BJ (cell line): Measurements from ENCODE around the gene MSL1. TPM values are rescaled to one million over a fixed set of nuclear protein-coding genes. Genes with fewer than 3 reads are reported as not detected.

ENCODE experiments used
- CTCF ChIA-PET: fragments of 350-600 bp; formaldehyde crosslinking; extraction: SDS; loops from one replicate; lab custom pipeline; 2021; ENCODE audit warnings: antibody characterized with exemption, inconsistent platforms; lab: Yijun Ruan, JAX
- POLR2A ChIA-PET: fragments of 300-600 bp; sonication (Branson Sonifier 250); formaldehyde crosslinking; extraction: SDS; loops from one replicate; lab custom pipeline; 2021; ENCODE audit warnings: antibody characterized with exemption; lab: Charles Lee
- DNase-seq: peaks from one replicate; pipeline ENCODE4 v3.0.0-alpha.2; 2011; ENCODE audit warnings: low read depth
- H3K27me3 ChIP-seq: 2 replicates; pipeline ENCODE4 v1.6.0; 2011; ENCODE audit warnings: low read length; ENCODE audit not compliant: control insufficient read depth, insufficient read depth
- H3K36me3 ChIP-seq: 2 replicates; pipeline ENCODE4 v1.5.1; 2011; ENCODE audit warnings: low read length; ENCODE audit not compliant: control insufficient read depth, insufficient read depth
- H3K4me3 ChIP-seq: 2 replicates; pipeline ENCODE4 v1.5.1; 2011; ENCODE audit warnings: low read depth, mild to moderate bottlenecking, control low read depth, low read length
- CTCF ChIP-seq: IDR thresholded peaks from 2 replicates; pipeline ENCODE4 v1.5.1; 2011; ENCODE audit warnings: low read depth, mild to moderate bottlenecking, control low read depth, inconsistent platforms, low read length, moderate library complexity; ENCODE audit not compliant: insufficient read depth
- polyA plus RNA-seq: library from polyadenylated mRNA; depleted of rRNA; stranded (reverse); fragments of >200 nt; gene quantifications from 2 replicates; pipeline ENCODE4 v1.2.3, GENCODE V29; 2011

The MSL1 gene
- polyA plus RNA-seq, 1 experiment, result 36.7 TPM

- Histone ChIP-seq H3K36me3 (peaks cover 7% of the 10 kb centered on the region), H3K4me3 (no peak overlapping the region), H3K27me3 (no peaks in the 10 kb centered on the region)
- ChIA-PET POLR2A (no interaction called here), CTCF (interaction anchor here (1.0 to 2.5 kb wide), 2 partner anchors 18 kb away, joined by 3 to 10 read pairs; no protein-coding TSS in a partner anchor)
- DNase-seq, result no peak
- no peak for TF ChIP-seq CTCF
Observed at GRCh38 chr17:40150276-40150675, 28.5 kb downstream of the MSL1 start.

GRCh38 chr17:40151414-40151963 is 29.7 kb downstream of the MSL1 start:
- Histone ChIP-seq H3K27me3 (no peaks in the 10 kb centered on the region), H3K4me3 (no peak overlapping the region), H3K36me3 (peaks cover 8% of the 10 kb centered on the region)
- no peak for TF ChIP-seq CTCF
- ChIA-PET CTCF (interaction anchor here (0.7 to 1.2 kb wide), 4 partner anchors 8 to 65 kb away, joined by 3 read pairs; no protein-coding TSS in a partner anchor), POLR2A (no interaction called here)
- no peak for DNase-seq

- DNase-seq, result no peak
- CTCF ChIA-PET, result interaction anchor here (0.6 to 1.7 kb wide), 2 partner anchors 27 to 159 kb away, joined by 4 to 5 read pairs; no protein-coding TSS in a partner anchor
- H3K36me3 ChIP-seq, result peaks cover 5% of the 10 kb centered on the region
- no peak for TF ChIP-seq CTCF
- no peaks in the 10 kb centered on the region for H3K27me3 ChIP-seq
- no peak overlapping the region for H3K4me3 ChIP-seq
- POLR2A ChIA-PET, result no interaction called here
Observed at GRCh38 chr17:40153603-40154236, 31.9 kb downstream of the MSL1 start.

- peaks cover 10% of the 10 kb centered on the region for H3K36me3 ChIP-seq
- TF ChIP-seq CTCF, result no peak
- H3K27me3 ChIP-seq, result no peaks in the 10 kb centered on the region
- POLR2A ChIA-PET, result no interaction called here
- CTCF ChIA-PET, result interaction anchor here (0.6 to 1.9 kb wide), 5 partner anchors 9 to 81 kb away, joined by 3 to 13 read pairs (median 4); no protein-coding TSS in a partner anchor
- no peak overlapping the region for H3K4me3 ChIP-seq
- no peak for DNase-seq
Observed at GRCh38 chr17:40157973-40158372, 36.2 kb downstream of the MSL1 start.

GRCh38 chr17:40158438-40159013 is 36.8 kb downstream of the MSL1 start:
- no peak overlapping the region for H3K4me3 ChIP-seq
- no peak for DNase-seq
- H3K36me3 ChIP-seq, result peaks cover 12% of the 10 kb centered on the region
- no peak for TF ChIP-seq CTCF
- H3K27me3 ChIP-seq, result no peaks in the 10 kb centered on the region
- ChIA-PET POLR2A (no interaction called here), CTCF (interaction anchor here (0.9 to 1.9 kb wide), 5 partner anchors 7 to 83 kb away, joined by 3 to 13 read pairs (median 4); no protein-coding TSS in a partner anchor)
